T-helper 1 cell treated with Interleukin-12 subunit alpha and Interleukin-12 subunit beta and Interleukin-4 antibody, amounts not matched to agents 30 μg/mL and 1 μg/mL, for 36 hours (primary cell): ENCODE measurements around the gene RIMBP2.

Experiments used
- H3K27ac Mint-ChIP-seq: one replicate; pipeline ENCODE4 v1.8.0; 2021; ENCODE audit warnings: mild to moderate bottlenecking, mixed read lengths
- H3K27me3 Mint-ChIP-seq: one replicate; pipeline ENCODE4 v1.8.0; 2021; ENCODE audit warnings: low read depth, mixed read lengths
- H3K36me3 Mint-ChIP-seq: one replicate; pipeline ENCODE4 v1.8.0; 2021; ENCODE audit warnings: low read depth, mixed read lengths
- H3K4me1 Mint-ChIP-seq: one replicate; pipeline ENCODE4 v1.8.0; 2021; ENCODE audit warnings: low read depth, mixed read lengths
- H3K4me3 Mint-ChIP-seq: one replicate; pipeline ENCODE4 v1.8.0; 2021; ENCODE audit warnings: mild to moderate bottlenecking, moderate library complexity, mixed read lengths
- H3K9me3 Mint-ChIP-seq: one replicate; pipeline ENCODE4 v1.8.0; 2021; ENCODE audit warnings: mixed read lengths

The RIMBP2 gene

DNA sequence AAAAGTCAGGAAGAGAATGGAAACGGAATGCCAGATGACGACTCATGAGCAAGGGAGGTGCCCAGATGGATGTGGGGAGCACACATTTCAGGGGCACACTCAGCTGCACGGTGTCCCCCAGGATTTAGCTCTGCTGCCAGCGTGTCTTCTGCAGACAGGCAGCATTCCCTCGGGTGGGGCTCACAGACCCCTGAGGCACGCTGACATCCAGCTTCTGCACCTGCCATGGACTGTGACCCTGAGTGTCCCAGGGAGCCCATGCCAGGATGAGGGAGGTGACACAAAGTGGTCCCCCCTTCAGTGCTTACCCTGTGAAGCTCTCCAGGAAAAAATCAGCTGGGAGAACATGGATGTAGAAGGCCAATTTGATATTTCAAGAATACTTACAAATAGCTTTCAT lies 294.2 kb downstream of the RIMBP2 start:
- H3K27ac Mint-ChIP-seq, result no peak overlapping the region
- no peaks in the 10 kb centered on the region for H3K4me1 Mint-ChIP-seq
- no peaks in the 10 kb centered on the region for H3K27me3 Mint-ChIP-seq
- no peaks in the 10 kb centered on the region for H3K9me3 Mint-ChIP-seq
- H3K36me3 Mint-ChIP-seq, result no peaks in the 10 kb centered on the region
- no peak overlapping the region for H3K4me3 Mint-ChIP-seq

DNA sequence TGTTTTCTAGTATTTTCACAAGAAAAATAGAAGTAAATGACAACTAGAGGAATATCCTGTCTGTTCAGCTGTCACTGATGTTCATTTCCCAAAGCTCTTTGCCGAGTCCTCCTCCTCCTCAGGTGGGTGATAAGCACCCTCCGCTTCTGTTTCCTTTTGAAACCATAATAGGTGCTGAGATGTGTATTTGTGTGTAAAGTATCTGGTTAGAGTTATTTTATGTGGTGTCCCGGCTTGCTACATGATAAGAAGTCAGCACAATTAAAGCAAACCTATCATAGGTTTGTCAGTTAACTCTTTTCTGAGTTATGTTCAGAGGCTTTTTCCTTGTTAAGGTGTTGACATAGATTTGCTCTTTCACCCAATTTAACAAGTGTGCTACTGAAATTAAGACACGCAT lies 296.0 kb downstream of the RIMBP2 start:
- no peaks in the 10 kb centered on the region for H3K36me3 Mint-ChIP-seq
- H3K27me3 Mint-ChIP-seq, result no peaks in the 10 kb centered on the region
- no peaks in the 10 kb centered on the region for H3K4me1 Mint-ChIP-seq
- no peak overlapping the region for H3K4me3 Mint-ChIP-seq
- H3K27ac Mint-ChIP-seq, result no peak overlapping the region
- no peaks in the 10 kb centered on the region for H3K9me3 Mint-ChIP-seq

DNA sequence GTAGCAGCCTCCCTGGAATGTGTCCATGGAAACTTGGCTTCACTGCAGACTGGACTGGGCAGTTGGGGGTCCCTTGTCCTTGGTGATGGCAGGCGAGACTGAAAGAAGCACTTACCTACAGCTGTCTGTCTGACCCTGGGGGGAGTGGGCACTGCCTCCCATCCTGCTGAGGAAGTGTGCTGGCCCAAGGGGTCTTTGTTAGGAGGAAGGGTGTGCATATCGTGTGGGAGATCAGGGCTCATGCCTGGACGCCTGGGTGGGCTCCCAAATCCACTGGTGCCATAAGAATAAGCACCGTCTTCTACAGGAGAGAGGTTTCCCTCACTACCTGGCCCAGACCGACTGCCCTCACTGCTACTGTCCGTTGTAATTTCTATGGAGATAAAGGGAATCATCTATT lies 297.0 kb downstream of the RIMBP2 start:
- Mint-ChIP-seq H3K36me3 (no peaks in the 10 kb centered on the region), H3K27me3 (no peaks in the 10 kb centered on the region), H3K9me3 (no peaks in the 10 kb centered on the region), H3K27ac (no peak overlapping the region), H3K4me3 (no peak overlapping the region), H3K4me1 (no peaks in the 10 kb centered on the region)

DNA sequence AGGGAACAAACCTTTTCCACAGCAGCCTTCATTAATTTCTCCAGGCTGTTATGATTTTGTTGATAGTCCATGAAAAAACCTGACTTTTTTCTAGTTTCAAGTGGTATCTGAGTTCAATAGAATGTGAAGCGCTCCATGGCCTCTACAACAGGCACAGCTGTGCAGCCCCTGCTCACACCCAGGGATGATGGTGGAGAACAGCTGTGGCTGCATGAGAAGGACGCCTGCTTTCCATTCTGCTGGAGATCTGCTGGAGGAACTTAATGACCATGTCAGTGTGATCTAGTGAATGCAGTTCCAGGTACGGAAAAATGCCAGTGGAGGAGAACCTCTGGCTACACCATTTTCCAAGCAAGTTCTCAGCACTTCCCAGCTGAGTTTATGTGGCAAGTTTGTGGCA lies 297.8 kb downstream of the RIMBP2 start:
- no peaks in the 10 kb centered on the region for H3K36me3 Mint-ChIP-seq
- no peaks in the 10 kb centered on the region for H3K4me1 Mint-ChIP-seq
- no peak overlapping the region for H3K27ac Mint-ChIP-seq
- H3K4me3 Mint-ChIP-seq, result no peak overlapping the region
- H3K9me3 Mint-ChIP-seq, result no peaks in the 10 kb centered on the region
- H3K27me3 Mint-ChIP-seq, result no peaks in the 10 kb centered on the region

DNA sequence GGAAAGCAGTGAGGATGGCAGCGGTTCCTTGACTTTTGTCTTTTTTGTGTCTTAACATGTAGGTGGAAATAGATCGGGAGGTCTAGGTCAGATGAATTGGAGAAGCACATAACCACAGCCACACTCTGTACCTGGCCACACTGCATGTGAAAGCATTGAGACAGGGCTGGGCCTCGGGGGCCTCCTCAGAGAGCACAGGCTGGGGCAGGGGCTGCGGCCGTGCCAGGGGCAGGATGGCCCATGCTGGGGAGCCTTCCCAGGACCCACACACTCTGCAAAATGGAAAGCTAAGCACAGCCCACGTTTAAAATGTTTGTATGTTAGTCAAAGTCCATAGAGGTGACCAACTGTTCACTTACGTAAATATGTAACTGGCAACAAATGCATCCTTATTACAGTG lies 301.7 kb downstream of the RIMBP2 start:
- H3K4me1 Mint-ChIP-seq, result no peaks in the 10 kb centered on the region
- H3K27ac Mint-ChIP-seq, result no peak overlapping the region
- no peaks in the 10 kb centered on the region for H3K36me3 Mint-ChIP-seq
- H3K4me3 Mint-ChIP-seq, result no peak overlapping the region
- no peaks in the 10 kb centered on the region for H3K9me3 Mint-ChIP-seq
- no peaks in the 10 kb centered on the region for H3K27me3 Mint-ChIP-seq

DNA sequence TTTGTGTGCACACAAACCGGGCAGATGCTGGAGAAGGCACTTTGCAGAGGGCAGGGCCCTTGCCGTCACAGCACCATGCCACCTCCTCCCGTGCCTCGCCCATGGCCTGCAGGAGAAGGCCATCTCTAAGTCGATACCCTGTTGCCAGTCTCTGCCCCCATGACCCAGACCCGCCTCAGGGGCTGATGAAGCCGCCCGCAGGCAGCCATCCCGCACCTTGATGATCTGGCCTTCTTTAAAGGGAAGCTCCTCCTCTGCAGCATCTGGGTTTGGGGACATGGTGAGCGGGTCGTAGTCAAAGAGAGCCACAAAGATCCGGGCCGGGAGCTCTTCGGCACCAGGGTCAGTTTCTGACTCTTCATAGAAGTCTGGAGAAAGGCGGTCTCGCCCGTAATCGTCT lies 302.2 kb downstream of the RIMBP2 start:
- Mint-ChIP-seq H3K36me3 (no peaks in the 10 kb centered on the region), H3K27ac (peak overlapping the region; percentile 20), H3K9me3 (no peaks in the 10 kb centered on the region), H3K4me3 (no peak overlapping the region), H3K4me1 (no peaks in the 10 kb centered on the region), H3K27me3 (no peaks in the 10 kb centered on the region)

DNA sequence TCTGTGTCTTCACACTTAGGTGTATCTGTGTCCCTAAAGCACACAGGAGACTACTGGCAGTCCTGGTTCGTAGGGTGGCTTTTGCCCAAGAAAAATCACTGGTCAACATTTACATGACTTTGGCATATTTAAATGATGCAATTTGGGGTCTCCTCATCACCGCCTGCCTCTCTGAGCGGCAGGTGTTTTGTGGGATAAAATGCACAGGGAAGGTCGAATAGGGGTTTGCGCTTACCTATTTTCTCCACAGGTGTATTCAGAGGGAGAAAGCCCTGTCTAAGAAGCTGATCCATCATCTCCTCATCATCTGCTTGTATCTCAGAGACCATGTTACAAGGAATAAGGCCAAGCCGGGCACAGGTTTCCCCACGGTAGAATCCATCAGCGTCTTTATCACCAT lies 303.7 kb downstream of the RIMBP2 start:
- Mint-ChIP-seq H3K4me3 (no peak overlapping the region), H3K27ac (no peak overlapping the region), H3K36me3 (no peaks in the 10 kb centered on the region), H3K4me1 (no peaks in the 10 kb centered on the region), H3K27me3 (no peaks in the 10 kb centered on the region), H3K9me3 (no peaks in the 10 kb centered on the region)

DNA sequence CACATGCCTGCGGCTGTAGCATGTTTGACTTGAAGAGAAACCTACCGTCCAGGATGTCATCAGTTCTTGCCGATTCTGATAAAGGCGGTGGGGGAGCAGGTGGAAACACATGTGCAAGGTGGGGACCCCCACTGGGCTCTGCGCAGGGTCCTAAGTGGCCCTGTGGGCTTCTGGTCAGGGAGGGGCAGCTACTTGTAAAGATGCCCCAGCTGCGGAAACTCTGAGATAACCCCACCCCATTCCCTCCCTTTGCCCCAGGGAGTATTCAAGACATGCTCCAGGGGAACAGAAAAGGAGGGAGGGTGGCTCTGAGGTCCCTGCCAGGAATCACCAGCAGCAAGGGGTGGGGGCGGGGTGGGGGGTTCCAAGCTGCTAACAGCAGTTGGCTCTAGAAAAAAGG lies 310.8 kb downstream of the RIMBP2 start:
- H3K27me3 Mint-ChIP-seq, result peaks cover 4% of the 10 kb centered on the region
- no peak overlapping the region for H3K4me3 Mint-ChIP-seq
- no peaks in the 10 kb centered on the region for H3K4me1 Mint-ChIP-seq
- no peak overlapping the region for H3K27ac Mint-ChIP-seq
- H3K9me3 Mint-ChIP-seq, result no peaks in the 10 kb centered on the region
- no peaks in the 10 kb centered on the region for H3K36me3 Mint-ChIP-seq

DNA sequence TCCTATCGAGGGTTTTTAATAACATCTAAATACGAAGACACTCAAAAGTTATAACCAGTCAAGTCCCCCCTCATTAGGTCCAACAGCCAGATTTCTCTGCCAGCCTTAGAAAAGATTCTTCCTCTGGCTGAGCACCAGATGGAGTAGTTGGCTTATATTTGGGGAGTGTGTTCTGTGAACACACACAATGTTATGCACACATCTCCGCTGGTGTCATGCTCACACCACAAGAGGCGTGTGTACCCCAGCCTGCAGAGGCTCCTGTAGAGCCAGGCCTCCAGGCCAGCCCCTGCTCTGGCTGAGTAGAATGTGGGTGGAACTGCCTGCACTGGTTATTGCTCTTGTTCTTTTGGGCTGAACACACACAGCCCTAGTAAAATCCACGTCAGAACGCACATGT lies 314.4 kb downstream of the RIMBP2 start:
- Mint-ChIP-seq H3K4me3 (no peak overlapping the region), H3K9me3 (no peaks in the 10 kb centered on the region), H3K36me3 (no peaks in the 10 kb centered on the region), H3K27me3 (peaks cover 4% of the 10 kb centered on the region), H3K4me1 (no peaks in the 10 kb centered on the region), H3K27ac (no peak overlapping the region)

DNA sequence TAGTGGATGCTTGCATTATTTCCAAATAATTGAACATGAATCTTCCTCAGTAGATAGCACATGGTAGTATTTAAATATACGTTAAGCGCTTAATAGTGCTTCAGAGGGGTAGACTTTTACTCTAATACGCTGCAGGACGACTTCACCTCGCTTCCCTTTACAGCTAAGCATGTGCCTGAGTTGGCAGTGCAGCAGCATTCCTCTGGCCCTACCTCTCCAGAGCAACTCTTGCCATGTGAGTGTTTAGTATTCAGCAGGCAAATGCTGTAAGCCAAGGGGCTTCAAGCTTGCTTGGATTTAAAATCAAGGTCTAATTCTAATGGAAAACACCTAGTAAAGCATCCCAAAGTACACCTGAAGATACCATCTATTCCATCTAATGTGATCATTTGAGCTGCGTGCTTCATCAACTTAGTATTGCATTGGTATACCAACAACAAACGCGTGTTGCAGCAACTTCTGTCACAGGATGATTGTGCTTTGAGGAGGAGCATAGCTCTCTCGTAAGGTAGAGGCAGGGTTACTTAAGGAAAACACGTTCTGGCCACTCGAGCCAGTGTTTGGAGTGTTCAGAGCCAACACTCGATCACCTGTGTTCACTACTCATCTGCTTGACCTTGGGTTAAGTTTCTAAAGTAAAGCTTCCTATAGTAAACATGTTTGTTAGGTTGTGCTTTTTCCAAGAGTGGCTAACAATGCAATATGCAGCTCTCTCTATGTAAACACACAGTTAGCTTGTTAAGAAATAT lies 317.8 kb downstream of the RIMBP2 start:
- H3K27ac Mint-ChIP-seq, result no peak overlapping the region
- no peak overlapping the region for H3K4me3 Mint-ChIP-seq
- no peaks in the 10 kb centered on the region for H3K9me3 Mint-ChIP-seq
- peaks cover 6% of the 10 kb centered on the region for H3K4me1 Mint-ChIP-seq
- no peaks in the 10 kb centered on the region for H3K36me3 Mint-ChIP-seq
- H3K27me3 Mint-ChIP-seq, result peaks cover 8% of the 10 kb centered on the region

DNA sequence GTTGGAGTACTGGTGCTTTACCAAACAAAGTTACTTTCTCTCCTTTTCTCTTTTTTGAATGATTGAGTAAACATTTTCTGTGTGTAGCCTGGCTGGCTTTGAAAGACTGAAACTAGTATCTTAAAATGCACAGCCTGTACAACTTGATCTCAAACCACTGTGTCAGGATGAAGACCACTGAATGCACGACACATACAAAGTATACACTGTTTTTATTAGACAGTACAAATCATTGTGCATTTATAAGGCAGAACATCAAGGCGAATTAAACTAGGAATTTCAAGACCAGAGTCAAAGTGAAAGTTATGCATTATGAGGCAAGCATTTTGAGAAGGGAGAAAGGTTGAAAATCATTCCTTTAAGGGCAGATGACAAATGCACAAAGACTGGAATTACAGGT lies 319.4 kb downstream of the RIMBP2 start:
- H3K27me3 Mint-ChIP-seq, result peaks cover 5% of the 10 kb centered on the region
- no peaks in the 10 kb centered on the region for H3K36me3 Mint-ChIP-seq
- H3K4me1 Mint-ChIP-seq, result peaks cover 6% of the 10 kb centered on the region
- no peaks in the 10 kb centered on the region for H3K9me3 Mint-ChIP-seq
- H3K4me3 Mint-ChIP-seq, result no peak overlapping the region
- H3K27ac Mint-ChIP-seq, result no peak overlapping the region

DNA sequence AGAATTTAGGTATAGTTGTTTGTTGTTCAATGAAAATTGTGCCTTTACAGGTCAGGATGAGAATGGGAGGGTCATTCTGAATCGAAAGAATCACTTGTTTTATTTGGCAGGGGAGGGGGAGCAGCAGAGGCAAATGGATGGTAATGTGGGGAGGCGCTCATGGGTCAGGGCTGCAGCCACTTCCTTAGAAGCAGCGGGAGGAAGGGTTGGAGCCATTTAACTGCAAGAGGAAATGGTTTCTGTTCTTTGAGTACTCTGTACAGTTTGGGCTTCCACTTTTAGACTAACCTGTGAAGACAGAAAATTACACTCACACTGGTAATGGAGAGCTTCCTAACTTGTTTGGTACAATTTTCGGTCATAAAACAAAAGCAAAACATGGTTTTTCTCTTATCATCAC lies 321.2 kb downstream of the RIMBP2 start:
- H3K4me1 Mint-ChIP-seq, result peaks cover 6% of the 10 kb centered on the region
- H3K9me3 Mint-ChIP-seq, result no peaks in the 10 kb centered on the region
- H3K27ac Mint-ChIP-seq, result no peak overlapping the region
- peak overlapping the region; percentile 38 for H3K4me3 Mint-ChIP-seq
- H3K36me3 Mint-ChIP-seq, result no peaks in the 10 kb centered on the region
- H3K27me3 Mint-ChIP-seq, result peaks cover 5% of the 10 kb centered on the region

DNA sequence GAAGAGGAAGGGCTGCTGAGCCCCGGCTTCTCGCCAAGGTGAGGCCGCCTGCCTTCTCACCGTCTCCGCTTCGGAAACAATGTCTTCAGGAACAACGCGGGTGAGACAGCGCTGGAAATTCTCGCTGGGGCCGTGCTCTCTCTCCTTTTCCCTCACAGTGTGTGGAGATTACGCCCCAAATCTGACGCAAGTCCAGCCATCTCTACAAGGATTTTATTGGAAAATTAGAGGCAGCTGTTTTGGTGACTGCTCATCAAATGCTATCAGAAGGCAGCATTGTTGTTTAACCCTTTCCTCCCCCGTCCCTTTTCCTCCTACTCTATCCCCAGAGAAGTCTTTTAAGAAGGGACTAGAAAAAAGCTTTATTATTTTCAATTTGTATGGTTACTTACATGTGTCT lies 324.9 kb downstream of the RIMBP2 start:
- peaks cover 6% of the 10 kb centered on the region for H3K4me1 Mint-ChIP-seq
- peaks cover 18% of the 10 kb centered on the region for H3K9me3 Mint-ChIP-seq
- no peak overlapping the region for H3K4me3 Mint-ChIP-seq
- no peak overlapping the region for H3K27ac Mint-ChIP-seq
- peaks cover 2% of the 10 kb centered on the region for H3K36me3 Mint-ChIP-seq
- H3K27me3 Mint-ChIP-seq, result peaks cover 5% of the 10 kb centered on the region

DNA sequence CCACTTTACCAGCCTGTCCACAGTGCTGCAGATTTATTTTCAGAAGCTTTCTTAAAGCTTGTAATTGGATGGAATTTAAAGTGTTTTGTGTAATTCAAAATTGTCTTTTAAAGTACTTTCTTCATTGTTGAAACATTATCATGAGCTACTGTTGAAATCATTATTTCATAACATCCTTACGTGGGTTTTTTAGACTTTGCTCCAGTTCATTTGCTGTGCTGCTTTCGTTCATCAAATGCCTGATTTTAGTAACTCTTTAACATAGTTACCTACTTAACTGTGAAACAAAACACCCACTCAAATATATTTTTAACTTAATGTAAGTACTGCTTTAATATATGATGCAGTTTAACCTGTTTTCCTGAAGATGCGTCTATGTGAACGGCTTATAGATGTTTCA lies 330.9 kb downstream of the RIMBP2 start:
- Mint-ChIP-seq H3K27me3 (no peaks in the 10 kb centered on the region), H3K4me3 (no peak overlapping the region), H3K36me3 (peaks cover 2% of the 10 kb centered on the region), H3K27ac (no peak overlapping the region), H3K9me3 (peaks cover 25% of the 10 kb centered on the region), H3K4me1 (no peaks in the 10 kb centered on the region)

DNA sequence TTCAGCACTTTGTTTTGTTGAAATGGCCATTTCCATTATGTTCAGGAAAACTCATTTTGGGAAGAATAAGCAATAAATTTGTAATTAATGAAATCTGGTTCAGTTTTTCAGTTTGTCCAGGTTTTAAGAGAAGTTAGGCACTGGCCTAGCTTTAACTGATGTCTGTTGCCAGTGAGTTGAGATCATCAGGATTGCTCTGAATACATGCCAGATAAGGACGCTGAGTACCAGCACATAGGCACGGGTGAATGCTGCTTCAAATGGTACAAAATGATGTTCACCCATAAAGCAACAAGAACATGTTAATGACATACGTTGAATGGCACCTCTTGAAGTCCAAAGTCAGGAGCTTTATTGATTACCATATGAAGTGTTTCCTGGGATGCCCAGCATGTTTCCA lies 331.9 kb downstream of the RIMBP2 start:
- Mint-ChIP-seq H3K36me3 (peaks cover 2% of the 10 kb centered on the region), H3K4me1 (no peaks in the 10 kb centered on the region), H3K27me3 (no peaks in the 10 kb centered on the region), H3K4me3 (no peak overlapping the region), H3K27ac (no peak overlapping the region), H3K9me3 (peaks cover 21% of the 10 kb centered on the region)

DNA sequence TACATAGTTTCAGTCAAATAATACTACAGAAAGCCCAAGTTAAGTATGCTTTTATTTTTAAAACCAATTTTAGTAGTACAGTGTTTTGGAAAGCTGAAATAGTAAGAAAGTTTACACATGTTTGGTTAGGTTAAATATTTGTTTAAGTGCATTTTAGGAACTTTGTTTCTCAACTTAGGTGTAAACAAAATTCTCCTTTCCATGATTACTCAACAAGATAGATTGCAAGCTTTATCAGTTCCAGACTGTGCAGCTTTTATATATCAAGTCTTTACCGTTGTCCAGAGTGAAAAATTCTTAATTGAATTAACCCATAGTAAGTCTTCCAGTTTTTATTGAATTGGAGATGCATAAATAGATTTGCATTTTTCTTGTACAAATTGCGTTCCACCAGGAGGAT lies 333.3 kb downstream of the RIMBP2 start:
- Mint-ChIP-seq H3K27me3 (no peaks in the 10 kb centered on the region), H3K4me3 (no peak overlapping the region), H3K36me3 (no peaks in the 10 kb centered on the region), H3K9me3 (peaks cover 11% of the 10 kb centered on the region), H3K27ac (no peak overlapping the region), H3K4me1 (no peaks in the 10 kb centered on the region)
